Breast epithelium (tissue), 3 donors: Measurements from ENCODE around the gene MACROD2.

Experiments used
- CTCF ChIP-seq, 3 donors: fragments of 450-650 bp; IDR thresholded peaks; one replicate each; pipeline ENCODE4 v1.5.1; 2016 to 2017; ENCODE audit warnings: antibody characterized with exemption in 3 of 3, mild to moderate bottlenecking in 3 of 3, moderate library complexity in 3 of 3
- POLR2AphosphoS5 ChIP-seq, 3 donors: sonication (generic); formaldehyde crosslinking; IDR thresholded peaks; one replicate each; pipeline ENCODE4 v1.6.1; 2017; ENCODE audit warnings: antibody characterized with exemption in 3 of 3

GRCh38 chr20:15546525-15547023 is 1551.3 kb downstream of the MACROD2 start:
- TF ChIP-seq CTCF (IDR thresholded peaks at IDR 0.05): no peak
- no peak for TF ChIP-seq POLR2AphosphoS5 (IDR thresholded peaks at IDR 0.05)
